Activated CD4-positive, alpha-beta memory T cell treated with anti-CD3 and anti-CD28 coated beads for 36 hours (primary cell): ENCODE data around the gene CRK. TPM values are rescaled to one million over a fixed set of nuclear protein-coding genes. Genes with fewer than 3 reads are reported as not detected.
A peak's percentile ranks its signal among the peaks of the same experiment; 100 is the strongest.
"Not testable (repeated sequence)": the region's sequence is repeated elsewhere in the genome, so short reads cannot be mapped to it uniquely, and the experiment has no call there.

ENCODE experiments used
- CTCF ChIA-PET: fragments of 350-600 bp; sonication (Branson Sonifier 250); formaldehyde crosslinking; loops from one replicate; lab custom pipeline; 2021; ENCODE audit warnings: antibody characterized with exemption, inconsistent platforms; lab: Charles Lee
- POLR2A ChIA-PET: fragments of 350-600 bp; sonication (Branson Sonifier 250); formaldehyde crosslinking; loops from one replicate; lab custom pipeline; 2021; ENCODE audit warnings: antibody characterized with exemption; lab: Charles Lee
- DNase-seq: peaks from one replicate; pipeline ENCODE4 v3.0.0-alpha.2; 2020
- H3K27ac Mint-ChIP-seq: one replicate; pipeline ENCODE4 v1.8.0; 2021; ENCODE audit warnings: mixed read lengths
- H3K27me3 Mint-ChIP-seq: one replicate; pipeline ENCODE4 v1.8.0; 2021; ENCODE audit warnings: mixed read lengths
- H3K36me3 Mint-ChIP-seq: one replicate; pipeline ENCODE4 v1.8.0; 2021; ENCODE audit warnings: mixed read lengths
- H3K4me1 Mint-ChIP-seq: one replicate; pipeline ENCODE4 v1.8.0; 2021; ENCODE audit warnings: low read depth, mixed read lengths
- H3K4me3 Mint-ChIP-seq: one replicate; pipeline ENCODE4 v1.8.0; 2021; ENCODE audit warnings: mild to moderate bottlenecking, mixed read lengths
- H3K9me3 Mint-ChIP-seq: one replicate; pipeline ENCODE4 v1.8.0; 2021; ENCODE audit warnings: mixed read lengths
- intact Hi-C: fragments of 100-400 bp; cut with micrococcal nuclease; formaldehyde crosslinking; loops from one replicate; pipeline ENCODE4 v1.15.1; 2023
- total RNA-seq, 2 experiments: library from RNA; stranded (reverse); gene quantifications; one replicate each; pipeline ENCODE4 v1.2.3, GENCODE V29; 2021

The CRK gene
- total RNA-seq, 2 experiments from 2014 or later = 14.1 to 17.8 TPM

DNA sequence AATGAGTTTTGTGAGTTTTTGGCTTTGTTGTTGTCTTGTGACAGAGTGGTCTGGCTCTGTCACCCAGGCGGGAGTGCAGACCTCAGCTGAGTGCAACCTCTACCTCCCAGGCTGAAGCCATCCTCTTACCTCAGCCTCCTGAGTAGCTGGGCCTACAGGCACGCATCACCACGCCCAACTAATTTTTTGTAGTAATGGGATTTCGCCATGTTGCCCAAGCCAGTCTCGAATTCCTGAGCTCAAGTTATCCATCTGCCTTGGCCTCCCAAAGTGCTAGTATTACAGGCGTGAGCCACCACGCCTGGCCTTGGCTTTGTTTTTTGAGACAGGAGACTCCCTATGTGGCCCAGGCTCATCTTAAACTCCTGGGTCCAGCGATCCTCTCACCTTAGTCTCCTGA lies 15.1 kb downstream of the CRK start:
- CTCF ChIA-PET = interaction anchor here (0.6 kb wide), 1 partner anchor 189 kb away, joined by 5 read pairs; no protein-coding TSS in a partner anchor
- intact Hi-C loops = no loop called here
- Mint-ChIP-seq H3K4me1 (peaks cover 5% of the 10 kb centered on the region), H3K27me3 (no peaks in the 10 kb centered on the region), H3K4me3 (no peak overlapping the region), H3K27ac (no peak overlapping the region), H3K9me3 (no peaks in the 10 kb centered on the region), H3K36me3 (peaks cover 6% of the 10 kb centered on the region)
- DNase-seq = no peak
- POLR2A ChIA-PET = interaction anchor here (0.7 kb wide), 1 partner anchor 40 kb away, joined by 3 read pairs; the partner anchor contains the start of gene YWHAE

DNA sequence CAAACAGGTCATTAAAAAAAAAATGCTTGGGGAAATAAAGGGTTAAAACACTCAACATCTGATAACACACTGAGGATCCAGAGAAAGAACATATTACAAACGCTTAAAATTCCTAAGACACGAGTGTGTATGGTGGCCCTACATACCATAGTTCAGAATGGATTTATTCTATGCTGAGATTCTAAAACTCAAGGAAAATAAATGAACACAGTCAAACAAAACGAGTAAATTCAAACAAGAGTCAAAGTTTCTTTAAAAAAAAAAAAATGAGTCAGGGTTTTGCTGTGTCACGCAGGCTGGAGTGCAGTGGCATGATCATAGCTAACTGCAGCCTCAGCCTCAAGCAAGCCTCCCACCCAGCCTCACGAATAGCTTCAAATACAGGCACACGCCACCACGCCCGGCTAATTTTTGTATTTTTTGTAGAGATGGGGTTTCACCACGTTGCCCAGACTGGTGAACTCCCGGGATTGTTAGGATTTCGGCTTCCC lies 17.4 kb downstream of the CRK start:
- no peak overlapping the region for H3K27ac Mint-ChIP-seq
- intact Hi-C loops = no loop called here
- CTCF ChIA-PET = interaction anchor here (1.0 to 1.1 kb wide), 2 partner anchors 73 to 74 kb away, joined by 3 to 4 read pairs; no protein-coding TSS in a partner anchor
- no peak for DNase-seq
- POLR2A ChIA-PET = interaction anchor here (0.6 kb wide), 1 partner anchor 78 kb away, joined by 3 read pairs; the partner anchor contains the start of gene INPP5K
- H3K36me3 Mint-ChIP-seq = peaks cover 17% of the 10 kb centered on the region
- H3K4me1 Mint-ChIP-seq = peaks cover 5% of the 10 kb centered on the region
- no peak overlapping the region for H3K4me3 Mint-ChIP-seq
- H3K9me3 Mint-ChIP-seq = no peaks in the 10 kb centered on the region
- no peaks in the 10 kb centered on the region for H3K27me3 Mint-ChIP-seq

DNA sequence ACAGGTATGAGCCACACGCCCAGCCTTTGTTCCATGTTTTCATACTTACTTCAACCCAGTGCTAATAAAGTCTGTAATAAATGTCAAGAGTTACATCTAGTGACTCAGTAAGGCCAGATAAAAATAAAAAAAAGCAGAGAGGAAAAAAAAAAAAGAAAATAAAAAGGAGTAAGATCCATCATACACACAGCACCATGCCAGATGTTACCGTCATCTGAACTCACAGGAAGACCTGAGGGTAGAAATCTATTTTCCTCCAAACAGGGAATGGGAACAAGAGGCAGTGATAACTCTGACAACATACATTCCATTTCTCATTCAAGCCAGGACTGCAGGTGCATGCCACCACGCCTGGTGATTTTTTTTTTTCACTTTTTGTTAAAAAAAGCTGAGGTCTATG lies 20.7 kb downstream of the CRK start:
- ChIA-PET POLR2A (interaction anchor here (0.6 kb wide), 1 partner anchor 28 kb away, joined by 3 read pairs; no protein-coding TSS in a partner anchor), CTCF (no interaction called here)
- no peak for DNase-seq
- H3K27ac Mint-ChIP-seq = peak overlapping the region; percentile 23
- H3K27me3 Mint-ChIP-seq = no peaks in the 10 kb centered on the region
- intact Hi-C loops = no loop called here
- H3K36me3 Mint-ChIP-seq = peaks cover 25% of the 10 kb centered on the region
- no peak overlapping the region for H3K4me3 Mint-ChIP-seq
- peaks cover 22% of the 10 kb centered on the region for H3K4me1 Mint-ChIP-seq
- no peaks in the 10 kb centered on the region for H3K9me3 Mint-ChIP-seq

DNA sequence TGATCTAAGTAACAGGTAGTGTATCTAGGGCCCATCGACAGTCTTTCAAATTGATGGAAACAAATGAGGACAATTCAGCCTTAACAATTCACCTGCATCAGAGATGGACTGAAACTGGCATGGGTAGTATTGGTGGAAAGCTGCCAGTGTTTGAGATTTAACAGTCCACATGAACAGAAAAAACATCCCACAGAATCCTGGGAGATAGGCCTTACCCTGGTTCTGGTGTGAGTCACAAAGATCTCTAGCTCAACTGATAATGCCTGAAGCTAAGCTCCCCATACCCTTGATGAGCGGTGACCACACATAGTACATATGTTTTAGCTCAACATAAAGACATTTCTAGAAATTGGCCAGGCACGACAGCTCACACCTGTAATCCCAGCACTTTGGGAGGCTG lies 21.9 kb downstream of the CRK start:
- no peak for DNase-seq
- H3K4me3 Mint-ChIP-seq = no peak overlapping the region
- no peaks in the 10 kb centered on the region for H3K9me3 Mint-ChIP-seq
- H3K36me3 Mint-ChIP-seq = peaks cover 28% of the 10 kb centered on the region
- no peaks in the 10 kb centered on the region for H3K27me3 Mint-ChIP-seq
- ChIA-PET POLR2A (no interaction called here), CTCF (interaction anchor here (0.6 to 1.1 kb wide), 3 partner anchors 11 to 652 kb away, joined by 3 to 4 read pairs (median 4); no protein-coding TSS in a partner anchor)
- H3K27ac Mint-ChIP-seq = no peak overlapping the region
- peaks cover 22% of the 10 kb centered on the region for H3K4me1 Mint-ChIP-seq
- intact Hi-C loops = no loop called here

DNA sequence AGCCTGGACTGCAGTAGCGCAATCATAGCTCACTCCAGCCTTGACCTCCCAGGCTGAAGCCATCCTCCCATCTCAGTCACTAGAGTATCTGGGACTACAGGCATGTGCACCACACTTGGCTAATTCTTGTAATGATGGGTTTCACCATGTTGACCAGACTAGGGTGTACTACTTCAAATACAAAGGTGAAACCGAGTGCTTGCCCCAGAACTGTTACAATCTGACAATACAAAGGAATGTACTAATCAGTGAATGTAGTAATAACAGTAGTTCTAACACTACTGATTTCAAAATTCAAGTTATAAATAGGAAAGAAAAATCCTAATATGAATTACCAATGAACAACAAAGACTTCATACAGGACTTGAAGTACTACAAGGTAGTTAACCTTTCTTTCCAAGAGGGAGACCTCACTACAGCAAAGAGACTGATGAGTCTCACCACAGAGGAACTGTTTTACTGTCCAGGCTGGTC lies 24.4 kb downstream of the CRK start:
- Mint-ChIP-seq H3K9me3 (no peaks in the 10 kb centered on the region), H3K36me3 (peaks cover 32% of the 10 kb centered on the region), H3K27ac (peak overlapping the region; percentile 61), H3K4me1 (peaks cover 24% of the 10 kb centered on the region), H3K27me3 (no peaks in the 10 kb centered on the region), H3K4me3 (no peak overlapping the region)
- intact Hi-C loops = no loop called here
- DNase-seq = peak; percentile 15
- ChIA-PET CTCF (no interaction called here), POLR2A (no interaction called here)

DNA sequence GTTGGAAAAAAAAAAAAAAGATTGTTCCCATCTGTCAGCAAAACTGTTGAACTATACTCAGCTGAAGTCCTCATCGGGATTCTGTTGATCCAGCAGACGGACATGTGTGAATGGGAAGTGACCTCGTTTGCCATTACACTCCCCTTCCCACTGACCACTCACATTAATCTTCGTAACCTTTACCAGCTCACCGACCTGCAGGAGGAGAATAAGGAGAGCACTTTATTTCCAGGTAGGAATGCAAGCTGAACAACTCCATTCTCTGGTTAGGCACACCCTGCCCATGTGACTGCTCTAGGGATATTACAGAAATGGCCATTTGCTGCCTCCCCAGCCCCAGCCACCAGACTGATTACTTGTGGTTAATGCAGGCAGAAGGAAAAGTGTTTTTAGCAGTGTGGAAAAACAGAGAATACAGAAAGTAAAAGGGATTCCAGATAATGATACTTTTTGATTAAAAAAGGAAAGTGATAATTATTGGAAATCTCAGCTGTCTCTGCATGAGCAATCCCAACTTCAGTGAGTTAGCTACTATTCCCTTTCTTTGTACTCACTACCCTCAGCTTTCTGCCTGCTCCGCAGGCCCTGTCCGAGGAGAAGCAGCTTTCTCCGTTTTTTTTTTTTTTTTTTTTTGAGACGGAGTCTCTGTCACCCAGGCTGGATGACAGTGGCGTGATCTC lies 32.4 kb downstream of the CRK start:
- ChIA-PET POLR2A (no interaction called here), CTCF (interaction anchor here (0.9 to 2.4 kb wide), 3 partner anchors 10 to 61 kb away, joined by 3 to 9 read pairs (median 4); no protein-coding TSS in a partner anchor)
- DNase-seq = no peak
- peaks cover 20% of the 10 kb centered on the region for H3K4me1 Mint-ChIP-seq
- H3K27me3 Mint-ChIP-seq = no peaks in the 10 kb centered on the region
- intact Hi-C loops = no loop called here
- no peaks in the 10 kb centered on the region for H3K9me3 Mint-ChIP-seq
- no peak overlapping the region for H3K27ac Mint-ChIP-seq
- no peak overlapping the region for H3K4me3 Mint-ChIP-seq
- H3K36me3 Mint-ChIP-seq = peaks cover 18% of the 10 kb centered on the region

DNA sequence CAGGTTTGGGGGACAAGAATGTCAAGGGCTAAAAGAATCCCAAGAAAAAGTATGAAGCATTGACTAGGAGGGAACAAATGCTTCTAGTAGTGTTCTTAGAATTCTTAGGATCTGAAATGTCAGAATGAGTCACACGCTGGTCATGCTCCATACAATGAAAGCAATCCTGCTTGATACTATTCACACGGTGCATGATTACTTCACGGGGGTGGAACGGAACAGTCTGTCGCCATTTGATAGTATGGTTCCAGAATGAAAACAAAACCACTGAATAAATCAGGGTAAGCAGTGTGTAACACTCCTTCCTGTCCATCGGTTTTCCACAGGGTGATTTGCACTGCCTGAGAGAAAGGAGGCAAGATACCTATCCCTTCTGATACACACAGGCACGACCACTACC lies 33.1 kb downstream of the CRK start:
- peaks cover 20% of the 10 kb centered on the region for H3K36me3 Mint-ChIP-seq
- no peak overlapping the region for H3K27ac Mint-ChIP-seq
- CTCF ChIA-PET = interaction anchor here (1.2 to 2.4 kb wide), 2 partner anchors 58 to 61 kb away, joined by 3 to 9 read pairs; no protein-coding TSS in a partner anchor
- no peaks in the 10 kb centered on the region for H3K9me3 Mint-ChIP-seq
- H3K27me3 Mint-ChIP-seq = no peaks in the 10 kb centered on the region
- H3K4me1 Mint-ChIP-seq = peaks cover 20% of the 10 kb centered on the region
- POLR2A ChIA-PET = no interaction called here
- no peak overlapping the region for H3K4me3 Mint-ChIP-seq
- peak; percentile 38 for DNase-seq
- intact Hi-C loops = no loop called here

DNA sequence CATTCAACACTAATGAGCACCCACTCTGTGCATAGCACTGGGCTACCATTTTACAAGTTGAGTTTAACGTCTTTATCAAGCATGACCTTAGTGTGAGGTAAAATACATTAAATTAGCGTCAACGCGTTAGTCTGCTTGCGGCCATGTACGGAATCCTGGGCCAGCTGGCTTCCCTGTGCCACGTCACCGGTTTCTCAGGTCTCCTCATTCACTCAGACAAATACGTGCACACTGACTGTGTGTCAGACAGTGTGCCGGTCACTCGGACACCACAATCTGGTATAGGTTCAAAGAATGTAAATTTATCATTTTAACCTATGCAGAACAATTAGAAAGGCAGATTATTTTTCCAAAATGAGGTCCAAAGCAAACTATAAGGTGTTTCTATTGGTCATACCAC lies 34.6 kb downstream of the CRK start:
- no peak overlapping the region for H3K27ac Mint-ChIP-seq
- peaks cover 18% of the 10 kb centered on the region for H3K4me1 Mint-ChIP-seq
- POLR2A ChIA-PET = no interaction called here
- CTCF ChIA-PET = no interaction called here
- H3K36me3 Mint-ChIP-seq = peaks cover 19% of the 10 kb centered on the region
- H3K9me3 Mint-ChIP-seq = no peaks in the 10 kb centered on the region
- intact Hi-C loops = no loop called here
- no peaks in the 10 kb centered on the region for H3K27me3 Mint-ChIP-seq
- no peak overlapping the region for H3K4me3 Mint-ChIP-seq
- no peak for DNase-seq

DNA sequence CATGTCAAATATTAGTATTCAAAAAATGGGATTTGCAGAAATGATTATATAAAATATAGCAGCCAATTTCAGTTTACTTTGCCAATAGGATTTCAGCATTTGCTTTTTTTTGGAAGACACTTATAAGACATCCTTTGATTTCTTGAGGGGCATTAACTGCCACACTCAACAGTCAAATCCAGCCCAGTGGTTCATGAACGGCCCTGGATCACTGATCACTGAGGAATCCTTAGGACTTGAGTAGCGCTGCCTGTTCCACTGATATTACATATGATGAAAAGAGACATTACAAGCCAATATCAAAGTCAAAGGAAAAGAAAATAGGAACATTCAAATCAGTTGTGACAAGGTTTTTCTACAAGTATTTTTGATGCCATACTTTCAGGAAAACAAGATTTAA lies 35.1 kb downstream of the CRK start:
- Mint-ChIP-seq H3K36me3 (peaks cover 19% of the 10 kb centered on the region), H3K4me1 (peaks cover 18% of the 10 kb centered on the region), H3K27me3 (no peaks in the 10 kb centered on the region), H3K4me3 (no peak overlapping the region), H3K9me3 (no peaks in the 10 kb centered on the region), H3K27ac (no peak overlapping the region)
- no peak for DNase-seq
- intact Hi-C loops = no loop called here
- POLR2A ChIA-PET = no interaction called here
- CTCF ChIA-PET = no interaction called here

DNA sequence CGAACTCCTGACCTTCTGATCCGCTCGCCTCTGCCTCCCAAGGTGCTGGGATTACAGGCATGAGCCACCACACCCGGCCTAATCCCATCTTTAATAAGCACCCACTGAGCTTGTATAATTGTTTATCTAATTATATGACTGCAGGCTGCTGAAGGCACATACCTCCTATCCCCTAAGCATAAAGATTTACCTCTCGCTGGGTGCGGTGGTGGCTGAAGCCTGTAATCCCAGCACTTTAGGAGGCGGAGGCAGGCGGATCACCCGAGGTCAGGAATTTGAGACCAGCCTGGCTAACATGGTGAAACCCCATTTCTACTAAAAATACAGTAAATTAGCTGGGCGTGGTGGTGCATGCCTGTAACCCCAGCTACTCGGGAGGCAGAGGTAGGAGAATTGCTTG lies 35.9 kb downstream of the CRK start:
- Mint-ChIP-seq H3K9me3 (no peaks in the 10 kb centered on the region), H3K4me1 (peaks cover 15% of the 10 kb centered on the region), H3K27me3 (no peaks in the 10 kb centered on the region), H3K4me3 (no peak overlapping the region), H3K27ac (no peak overlapping the region), H3K36me3 (peaks cover 13% of the 10 kb centered on the region)
- ChIA-PET CTCF (interaction anchor here (0.7 to 0.9 kb wide), 2 partner anchors 39 to 55 kb away, joined by 3 read pairs; no protein-coding TSS in a partner anchor), POLR2A (no interaction called here)
- intact Hi-C loops = no loop called here
- DNase-seq = no peak

DNA sequence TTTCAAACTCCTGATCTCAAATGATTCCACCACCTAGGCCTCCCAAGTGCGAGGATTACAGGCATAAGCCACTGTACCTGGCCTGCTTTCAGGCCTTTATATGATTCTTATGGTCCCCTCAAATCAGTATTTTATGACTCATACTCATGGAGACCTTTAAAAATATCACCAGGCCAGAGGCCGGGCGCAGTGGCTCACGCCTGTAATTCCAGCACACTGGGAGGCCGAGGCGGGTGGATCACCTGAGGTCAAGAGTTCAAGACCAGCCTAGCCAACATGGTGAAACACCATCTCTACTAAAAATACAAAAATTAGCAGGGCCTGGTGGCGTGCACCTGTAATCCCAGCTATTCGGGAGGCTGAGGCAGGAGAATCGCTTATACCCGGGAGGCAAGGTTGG lies 37.6 kb downstream of the CRK start:
- H3K27ac Mint-ChIP-seq, DNase-seq, CTCF ChIA-PET, H3K9me3 Mint-ChIP-seq, H3K27me3 Mint-ChIP-seq, H3K36me3 Mint-ChIP-seq, H3K4me3 Mint-ChIP-seq, intact Hi-C loops, H3K4me1 Mint-ChIP-seq, POLR2A ChIA-PET: not testable (repeated sequence)

DNA sequence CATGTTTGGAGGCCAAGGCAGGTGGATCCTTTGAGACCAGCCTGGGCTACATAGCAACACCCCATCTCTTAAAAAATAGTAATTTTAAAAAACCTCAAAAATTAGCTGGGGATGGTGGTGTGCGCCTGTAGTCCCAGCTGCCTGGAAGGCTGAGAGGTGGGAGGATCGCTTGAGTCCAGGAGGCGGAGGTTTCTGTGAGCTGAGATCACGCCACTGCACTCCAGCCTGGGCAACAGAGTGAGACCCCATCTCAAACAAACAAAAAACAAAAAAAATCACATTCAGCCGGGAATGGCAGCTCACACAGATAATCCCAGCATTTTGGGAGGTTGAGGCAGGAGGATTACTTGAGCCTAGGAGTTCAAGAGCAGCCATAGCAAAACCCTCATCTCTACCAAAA lies 39.6 kb downstream of the CRK start:
- Mint-ChIP-seq H3K27ac (no peak overlapping the region), H3K9me3 (no peaks in the 10 kb centered on the region), H3K36me3 (peaks cover 3% of the 10 kb centered on the region), H3K4me3 (no peak overlapping the region), H3K4me1 (no peaks in the 10 kb centered on the region), H3K27me3 (no peaks in the 10 kb centered on the region)
- CTCF ChIA-PET = no interaction called here
- POLR2A ChIA-PET = interaction anchor here (0.6 kb wide), 1 partner anchor 37 kb away, joined by 3 read pairs; no protein-coding TSS in a partner anchor
- intact Hi-C loops = no loop called here
- no peak for DNase-seq
